OCI-LY7 (cell line): ENCODE measurements around the gene PHTF1. TPM values are rescaled to one million over a fixed set of nuclear protein-coding genes. Genes with fewer than 3 reads are reported as not detected.
A peak's percentile ranks its signal among the peaks of the same experiment; 100 is the strongest.

Source experiments
- BruUV-seq: library from RNA; stranded (reverse); fragments of 400-500 nt; replicated peaks from 2 replicates; lab custom pipeline; 2021; lab: Mats Ljungman, UMichigan
- CTCF ChIA-PET: fragments of 300-600 bp; sonication (Branson Sonifier 250); formaldehyde crosslinking; loops from one replicate; lab custom pipeline; 2022; ENCODE audit warnings: antibody characterized with exemption; ENCODE audit not compliant: unreplicated experiment; lab: Charles Lee
- POLR2A ChIA-PET: fragments of 300-600 bp; sonication (Branson Sonifier 250); formaldehyde crosslinking; loops from one replicate; lab custom pipeline; 2022; ENCODE audit warnings: antibody characterized with exemption; lab: Charles Lee
- DNase-seq: peaks from one replicate; pipeline ENCODE4 v3.0.0-alpha.2; 2015; ENCODE audit warnings: low spot score
- H2AFZ ChIP-seq: fragments of 200-600 bp; sonication (generic), shearing (Covaris generic); 2 replicates; pipeline ENCODE4 v1.6.1; 2014; ENCODE audit warnings: mild to moderate bottlenecking, antibody characterized with exemption, low read length, moderate library complexity
- H3K27ac ChIP-seq: fragments of 200-600 bp; sonication (generic); 2 replicates; pipeline ENCODE4 v1.5.1; 2014; ENCODE audit warnings: mixed run types, low read depth, mild to moderate bottlenecking, moderate library complexity, low read length, inconsistent platforms; ENCODE audit not compliant: poor library complexity, severe bottlenecking
- H3K36me3 ChIP-seq: fragments of 200-600 bp; sonication (generic); 2 replicates; pipeline ENCODE4 v1.6.1; 2014; ENCODE audit warnings: mild to moderate bottlenecking, antibody characterized with exemption, low read length, moderate library complexity, mixed read lengths; ENCODE audit not compliant: insufficient read depth
- H3K4me1 ChIP-seq: fragments of 200-600 bp; sonication (generic); 2 replicates; pipeline ENCODE4 v1.5.1; 2014; ENCODE audit warnings: mild to moderate bottlenecking, low read length; ENCODE audit not compliant: insufficient read depth, poor library complexity, severe bottlenecking
- H3K4me2 ChIP-seq: fragments of 200-600 bp; sonication (generic); 2 replicates; pipeline ENCODE4 v1.6.1; 2014; ENCODE audit warnings: mild to moderate bottlenecking, low read length
- H3K4me3 ChIP-seq: fragments of 200-600 bp; sonication (generic); 2 replicates; pipeline ENCODE4 v1.5.1; 2014; ENCODE audit warnings: mild to moderate bottlenecking, low read depth, low read length; ENCODE audit not compliant: poor library complexity, severe bottlenecking
- H3K79me2 ChIP-seq: fragments of 200-600 bp; sonication (generic); 2 replicates; pipeline ENCODE4 v1.6.1; 2016; ENCODE audit warnings: low read depth, mild to moderate bottlenecking, low read length, moderate library complexity, mixed read lengths; ENCODE audit not compliant: insufficient read depth
- H3K9me2 ChIP-seq: fragments of 200-600 bp; sonication (generic); 2 replicates; pipeline ENCODE4 v1.6.1; 2016; ENCODE audit warnings: mild to moderate bottlenecking, low read length, mixed read lengths; ENCODE audit not compliant: insufficient read depth
- H3K9me3 ChIP-seq: fragments of 200-600 bp; sonication (generic); 2 replicates; pipeline ENCODE4 v1.6.1; 2014; ENCODE audit warnings: mild to moderate bottlenecking, mixed run types, low read length, mixed read lengths
- H4K20me1 ChIP-seq: fragments of 200-600 bp; sonication (generic); 2 replicates; pipeline ENCODE4 v1.6.1; 2014; ENCODE audit warnings: mild to moderate bottlenecking, antibody characterized with exemption, low read length, moderate library complexity, mixed read lengths; ENCODE audit not compliant: insufficient read depth
- EZH2phosphoT487 ChIP-seq: fragments of 200-600 bp; sonication (generic); IDR thresholded peaks from 2 replicates; pipeline ENCODE4 v1.6.1; 2018; ENCODE audit warnings: low read depth, borderline replicate concordance, mild to moderate bottlenecking, mixed run types, antibody characterized with exemption, low read length, moderate library complexity, mixed read lengths
- intact Hi-C: fragments of 100-400 bp; cut with micrococcal nuclease; formaldehyde crosslinking; loops from one replicate; pipeline ENCODE4 v1.10.0; 2022; ENCODE audit not compliant: unreplicated experiment
- total RNA-seq, 2 experiments: library from RNA; depleted of rRNA in 1 of 2; stranded (reverse); fragments of >200 nt in 1 of 2; shearing (Covaris generic) in 1 of 2; gene quantifications; 2 replicates each; pipeline ENCODE4 v1.2.3, GENCODE V29; 2014 to 2022
- TF ChIP-seq, protein P1 (sequence below): fragments of 200-600 bp; sonication (generic); conservative IDR thresholded peaks from 2 replicates; pipeline ENCODE4 v1.5.1; 2014; ENCODE audit warnings: mild to moderate bottlenecking, antibody characterized with exemption, low read length, moderate library complexity, mixed read lengths

The PHTF1 gene
- total RNA-seq, 2 experiments from 2014 or later, result 11.8 to 18.8 TPM

DNA sequence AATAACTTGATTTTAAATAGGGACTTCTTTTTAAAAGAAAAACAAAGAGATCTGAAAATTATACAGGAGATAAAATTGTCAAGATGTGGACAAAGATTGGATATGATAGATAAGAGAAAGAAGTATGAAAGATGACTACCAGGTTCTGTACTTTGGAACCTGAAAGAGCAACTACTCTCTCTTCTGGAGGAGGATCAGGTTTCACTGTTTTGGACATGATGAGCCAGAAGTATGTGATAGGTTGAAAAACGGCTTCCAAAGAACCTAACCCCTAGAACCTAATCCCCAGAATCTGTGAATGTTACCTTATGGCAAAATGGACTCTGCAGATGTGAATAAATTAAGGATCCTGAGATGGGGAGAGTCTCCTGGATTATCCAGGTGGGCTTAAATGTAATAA is 26.8 kb upstream of the PHTF1 start:
- Histone ChIP-seq H3K9me2 (no peaks in the 10 kb centered on the region), H3K4me2 (no peak overlapping the region), H4K20me1 (peaks cover 7% of the 10 kb centered on the region; the same call in 1 of the 2 replicates), H3K79me2 (peaks cover 75% of the 10 kb centered on the region), H3K36me3 (peaks cover 16% of the 10 kb centered on the region; the same call in 1 of the 2 replicates), H3K4me1 (peaks cover 23% of the 10 kb centered on the region), H3K9me3 (no peaks in the 10 kb centered on the region), H3K27ac (no peak overlapping the region), H2AFZ (no peak overlapping the region), H3K4me3 (no peak overlapping the region)
- TF ChIP-seq, protein P1, sequence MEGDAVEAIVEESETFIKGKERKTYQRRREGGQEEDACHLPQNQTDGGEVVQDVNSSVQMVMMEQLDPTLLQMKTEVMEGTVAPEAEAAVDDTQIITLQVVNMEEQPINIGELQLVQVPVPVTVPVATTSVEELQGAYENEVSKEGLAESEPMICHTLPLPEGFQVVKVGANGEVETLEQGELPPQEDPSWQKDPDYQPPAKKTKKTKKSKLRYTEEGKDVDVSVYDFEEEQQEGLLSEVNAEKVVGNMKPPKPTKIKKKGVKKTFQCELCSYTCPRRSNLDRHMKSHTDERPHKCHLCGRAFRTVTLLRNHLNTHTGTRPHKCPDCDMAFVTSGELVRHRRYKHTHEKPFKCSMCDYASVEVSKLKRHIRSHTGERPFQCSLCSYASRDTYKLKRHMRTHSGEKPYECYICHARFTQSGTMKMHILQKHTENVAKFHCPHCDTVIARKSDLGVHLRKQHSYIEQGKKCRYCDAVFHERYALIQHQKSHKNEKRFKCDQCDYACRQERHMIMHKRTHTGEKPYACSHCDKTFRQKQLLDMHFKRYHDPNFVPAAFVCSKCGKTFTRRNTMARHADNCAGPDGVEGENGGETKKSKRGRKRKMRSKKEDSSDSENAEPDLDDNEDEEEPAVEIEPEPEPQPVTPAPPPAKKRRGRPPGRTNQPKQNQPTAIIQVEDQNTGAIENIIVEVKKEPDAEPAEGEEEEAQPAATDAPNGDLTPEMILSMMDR, result no peak
- TF ChIP-seq EZH2phosphoT487, result no peak
- DNase-seq, result no peak
- intact Hi-C loops, result no loop called here
- ChIA-PET POLR2A (interaction anchor here (0.7 to 2.1 kb wide), 5 partner anchors 18 to 832 kb away, joined by 3 to 12 read pairs (median 4); partner anchors contain the start of gene PHTF1), CTCF (no interaction called here)
- BruUV-seq, result no TSS peak

DNA sequence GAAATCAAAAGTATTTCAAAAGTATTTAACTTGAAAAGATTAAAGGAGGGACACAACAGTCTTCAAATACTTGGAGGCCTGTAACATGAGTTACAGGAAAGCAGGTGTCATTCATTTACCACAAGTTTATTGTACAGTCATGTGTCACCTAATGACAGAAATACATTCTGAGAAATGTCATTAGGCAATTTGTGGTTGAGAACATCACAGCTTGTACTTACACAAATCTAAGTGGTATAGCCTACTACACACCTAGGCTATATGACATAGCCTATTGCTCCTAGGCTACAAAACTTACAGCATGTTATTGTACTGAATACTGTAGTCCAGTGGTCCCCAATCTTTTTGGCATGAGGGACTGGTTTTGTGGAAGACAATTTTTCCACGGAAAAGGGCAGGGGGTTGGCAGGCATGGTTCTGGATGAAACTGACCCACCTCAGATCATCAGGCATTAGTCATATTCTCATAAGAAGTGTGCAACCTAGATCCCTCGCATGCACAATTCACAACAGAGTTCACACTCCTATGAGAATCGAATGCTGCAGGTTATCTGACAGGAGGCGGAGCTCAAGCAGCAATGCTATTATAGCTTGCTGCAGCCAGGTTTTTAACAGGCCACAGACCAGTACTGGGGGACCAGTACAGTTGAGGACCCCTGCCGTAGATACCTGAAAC is 25.0 kb upstream of the PHTF1 start:
- TF ChIP-seq EZH2phosphoT487, result no peak
- TF ChIP-seq, protein P1, result no peak
- H3K4me3 ChIP-seq, result no peak overlapping the region
- CTCF ChIA-PET, result interaction anchor here (1.5 kb wide), 1 partner anchor 25 kb away, joined by 5 read pairs; the partner anchor contains the start of gene PHTF1

More for the DNA sequence above, 25.0 kb upstream of the PHTF1 start:
- no peaks in the 10 kb centered on the region for H3K9me2 ChIP-seq
- POLR2A ChIA-PET, result interaction anchor here (0.8 to 2.1 kb wide), 7 partner anchors 8 to 24 kb away, joined by 3 to 12 read pairs (median 5); no protein-coding TSS in a partner anchor
- H3K4me2 ChIP-seq, result peak overlapping the region; percentile 60
- no peak for DNase-seq
- H3K36me3 ChIP-seq, result peaks cover 14% of the 10 kb centered on the region
- H4K20me1 ChIP-seq, result peaks cover 12% of the 10 kb centered on the region; the same call in 1 of the 2 replicates
- H3K79me2 ChIP-seq, result peaks cover 82% of the 10 kb centered on the region
- intact Hi-C loops, result no loop called here
- H3K9me3 ChIP-seq, result no peaks in the 10 kb centered on the region
- no peak overlapping the region for H2AFZ ChIP-seq
- BruUV-seq, result no TSS peak
- peaks cover 33% of the 10 kb centered on the region for H3K4me1 ChIP-seq
- H3K27ac ChIP-seq, result peak overlapping the region; percentile 32
